Measurements from ENCODE around the gene MYMX.

DNA sequence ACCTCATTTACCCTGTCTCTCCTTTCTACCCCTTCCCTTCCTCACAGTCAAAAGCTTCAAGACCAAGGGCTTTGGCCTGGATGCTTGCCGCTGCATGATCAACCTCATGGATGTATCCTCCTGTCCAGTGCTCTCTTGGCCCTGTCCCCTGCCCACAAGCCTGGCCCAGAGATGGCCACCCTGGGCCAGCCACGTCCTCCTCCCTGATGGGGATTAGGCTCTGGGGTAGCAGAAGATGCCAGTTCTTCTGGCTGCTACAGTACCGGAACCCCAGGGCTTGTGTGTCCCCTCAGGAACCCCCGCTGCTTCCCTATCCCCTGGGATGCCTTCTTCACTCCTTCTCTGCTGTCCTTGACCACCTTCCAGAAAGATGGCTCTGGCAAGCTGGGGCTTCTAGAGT, 35.8 kb upstream of the MYMX start:
- TF ChIP-seq, protein P1, sequence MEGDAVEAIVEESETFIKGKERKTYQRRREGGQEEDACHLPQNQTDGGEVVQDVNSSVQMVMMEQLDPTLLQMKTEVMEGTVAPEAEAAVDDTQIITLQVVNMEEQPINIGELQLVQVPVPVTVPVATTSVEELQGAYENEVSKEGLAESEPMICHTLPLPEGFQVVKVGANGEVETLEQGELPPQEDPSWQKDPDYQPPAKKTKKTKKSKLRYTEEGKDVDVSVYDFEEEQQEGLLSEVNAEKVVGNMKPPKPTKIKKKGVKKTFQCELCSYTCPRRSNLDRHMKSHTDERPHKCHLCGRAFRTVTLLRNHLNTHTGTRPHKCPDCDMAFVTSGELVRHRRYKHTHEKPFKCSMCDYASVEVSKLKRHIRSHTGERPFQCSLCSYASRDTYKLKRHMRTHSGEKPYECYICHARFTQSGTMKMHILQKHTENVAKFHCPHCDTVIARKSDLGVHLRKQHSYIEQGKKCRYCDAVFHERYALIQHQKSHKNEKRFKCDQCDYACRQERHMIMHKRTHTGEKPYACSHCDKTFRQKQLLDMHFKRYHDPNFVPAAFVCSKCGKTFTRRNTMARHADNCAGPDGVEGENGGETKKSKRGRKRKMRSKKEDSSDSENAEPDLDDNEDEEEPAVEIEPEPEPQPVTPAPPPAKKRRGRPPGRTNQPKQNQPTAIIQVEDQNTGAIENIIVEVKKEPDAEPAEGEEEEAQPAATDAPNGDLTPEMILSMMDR (IDR thresholded peaks at IDR 0.05), result no peak
- TF ChIP-seq EP300 (IDR thresholded peaks at IDR 0.05), result no peak

Data from tibial nerve (tissue), 4 donors.